Suprapubic skin (tissue), 3 donors: Measurements from ENCODE around the gene DCX.

Source experiments
- CTCF ChIP-seq, 2 donors: fragments of 200-600 bp in 1 of 2; fragments of 450-650 bp in 1 of 2; sonication (generic) in 1 of 2; IDR thresholded peaks; one replicate each; pipeline ENCODE4 v1.5.1; 2016 to 2019; ENCODE audit warnings: antibody characterized with exemption in 2 of 2, mild to moderate bottlenecking in 1 of 2, moderate library complexity in 1 of 2
- POLR2A ChIP-seq, 2 donors: fragments of 450-650 bp; IDR thresholded peaks; one replicate each; pipeline ENCODE4 v1.6.1; 2017; ENCODE audit warnings: antibody characterized with exemption in 2 of 2, mild to moderate bottlenecking in 2 of 2, moderate library complexity in 2 of 2

GRCh38 chrX:111352424-111352823 is 59.6 kb downstream of the DCX start:
- no peak for TF ChIP-seq POLR2A (IDR thresholded peaks at IDR 0.05)
- no peak for TF ChIP-seq CTCF (IDR thresholded peaks at IDR 0.05)
